Activated T-cell treated with anti-CD3 and anti-CD28 coated beads, Interleukin-2, amount 50 U/mL, for 72 hours (primary cell): ENCODE data around the gene ATAD2B. TPM values are rescaled to one million over a fixed set of nuclear protein-coding genes. Genes with fewer than 3 reads are reported as not detected.
A peak's percentile ranks its signal among the peaks of the same experiment; 100 is the strongest.
"Not testable (repeated sequence)": the region's sequence is repeated elsewhere in the genome, so short reads cannot be mapped to it uniquely, and the experiment has no call there.

Experiments
- ATAC-seq, 2 donors: fragments of 150-1000 bp; cut with Tn5 transposase; replicated peaks in 1 of 2; 2 replicates each; pipeline ENCODE4 v1.10.0; 2021; ENCODE audit warnings: moderate library complexity in 2 of 2, mild to moderate bottlenecking in 1 of 2
- DNase-seq, 2 donors: peaks; one replicate each; pipeline ENCODE4 v3.0.0; 2021 to 2022; ENCODE audit warnings: mixed read lengths in 1 of 2
- H3K27ac Mint-ChIP-seq: one replicate; pipeline ENCODE4 v1.8.0; 2022; ENCODE audit warnings: mild to moderate bottlenecking, moderate library complexity, mixed read lengths
- H3K27me3 Mint-ChIP-seq: one replicate; pipeline ENCODE4 v1.8.0; 2022; ENCODE audit warnings: low read depth, mixed read lengths
- H3K36me3 Mint-ChIP-seq, 2 donors: one replicate each; pipeline ENCODE4 v1.8.0; 2022; ENCODE audit warnings: mixed read lengths in 2 of 2, mild to moderate bottlenecking in 1 of 2; ENCODE audit not compliant: insufficient read depth in 2 of 2
- H3K4me1 Mint-ChIP-seq: one replicate; pipeline ENCODE4 v1.8.0; 2022; ENCODE audit warnings: low read depth, mixed read lengths
- H3K4me3 Mint-ChIP-seq, 2 donors: one replicate each; pipeline ENCODE4 v1.8.0; 2022; ENCODE audit warnings: mild to moderate bottlenecking in 2 of 2, mixed read lengths in 2 of 2, moderate library complexity in 2 of 2
- H3K9me3 Mint-ChIP-seq, 2 donors: one replicate each; pipeline ENCODE4 v1.8.0; 2022; ENCODE audit warnings: mixed read lengths in 2 of 2
- total RNA-seq, 2 donors: library from RNA; stranded (reverse); gene quantifications; one replicate each; pipeline ENCODE4 v1.2.3, GENCODE V29; 2022

Gene ATAD2B
- total RNA-seq, 2 donors from 2014 or later = 26.1 to 26.6 TPM

DNA sequence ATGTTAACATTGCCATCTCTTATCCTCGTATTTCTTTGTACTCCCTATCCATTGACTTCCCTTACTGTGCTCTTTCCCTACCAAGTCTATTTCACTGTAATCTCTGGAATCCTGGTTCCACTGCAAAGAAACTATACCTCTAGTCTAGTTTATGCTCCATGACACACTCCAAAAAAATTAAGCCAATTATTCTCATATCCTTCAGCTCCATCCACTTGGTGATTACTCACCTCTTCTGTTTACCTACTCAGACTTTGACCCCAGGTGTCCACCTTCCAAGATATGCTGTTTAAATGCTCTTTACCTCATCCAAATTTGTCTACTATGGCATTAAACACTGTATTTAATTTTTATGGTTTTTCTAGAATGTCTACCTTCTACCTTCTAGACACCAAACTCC is 137.9 kb downstream of the ATAD2B start:
- H3K4me3 Mint-ChIP-seq = no peak overlapping the region
- H3K36me3 Mint-ChIP-seq = peaks cover 2 to 4% of the 10 kb centered on the region in 2 donors
- peak overlapping the region; percentile 14 for H3K27ac Mint-ChIP-seq
- DNase-seq (no peak), ATAC-seq (no peak)
- H3K9me3 Mint-ChIP-seq = no peaks in the 10 kb centered on the region
- peaks cover 27% of the 10 kb centered on the region for H3K4me1 Mint-ChIP-seq
- no peaks in the 10 kb centered on the region for H3K27me3 Mint-ChIP-seq

DNA sequence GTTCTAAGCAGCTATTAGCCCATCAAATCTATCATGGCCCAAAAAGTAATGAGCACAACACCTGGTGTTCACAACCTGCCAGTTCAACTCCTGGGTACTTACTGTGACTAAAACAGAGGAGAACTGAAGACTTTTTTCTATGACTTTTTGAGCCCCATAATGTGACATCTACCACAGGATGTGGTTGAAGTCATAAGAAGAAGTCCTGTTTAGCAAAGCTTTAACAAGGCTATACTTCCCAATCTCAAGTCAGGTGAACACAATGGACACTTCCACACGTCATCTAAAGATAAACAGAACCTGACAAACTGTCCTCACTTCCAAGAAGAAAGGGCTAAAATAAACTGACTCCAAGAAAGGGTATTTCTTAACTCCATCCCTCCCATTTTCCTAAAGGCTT is 138.8 kb downstream of the ATAD2B start:
- Mint-ChIP-seq H3K27ac (no peak overlapping the region), H3K4me3 (no peak overlapping the region), H3K4me1 (peaks cover 27% of the 10 kb centered on the region), H3K27me3 (no peaks in the 10 kb centered on the region), H3K36me3 (peaks cover 2 to 4% of the 10 kb centered on the region in 2 donors), H3K9me3 (no peaks in the 10 kb centered on the region)
- peak; percentile 64 to 82 for ATAC-seq
- no peak for DNase-seq

DNA sequence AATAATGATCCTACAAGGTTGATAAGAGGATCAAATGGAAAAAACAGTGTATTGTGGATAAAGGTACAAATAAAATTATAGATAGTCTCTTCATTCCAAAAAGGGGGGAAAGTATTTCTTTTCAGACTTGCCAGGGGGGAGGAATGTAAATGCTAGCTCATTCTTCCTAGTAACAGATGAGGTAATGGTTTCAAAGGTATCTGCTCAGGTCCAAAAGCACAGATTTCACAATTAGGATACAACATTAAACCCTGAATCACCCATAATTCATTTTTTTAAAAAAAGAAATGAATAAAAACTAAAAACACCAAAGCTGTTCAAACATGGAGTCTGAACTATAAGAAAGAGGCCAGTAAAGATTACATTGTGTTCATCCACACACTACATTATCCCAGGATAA is 142.0 kb downstream of the ATAD2B start:
- no peaks in the 10 kb centered on the region for H3K9me3 Mint-ChIP-seq
- DNase-seq (no peak), ATAC-seq (no peak)
- H3K27me3 Mint-ChIP-seq = no peaks in the 10 kb centered on the region
- peaks cover 2 to 6% of the 10 kb centered on the region in 2 donors for H3K36me3 Mint-ChIP-seq
- peaks cover 20% of the 10 kb centered on the region for H3K4me1 Mint-ChIP-seq
- no peak overlapping the region for H3K4me3 Mint-ChIP-seq
- H3K27ac Mint-ChIP-seq = no peak overlapping the region

DNA sequence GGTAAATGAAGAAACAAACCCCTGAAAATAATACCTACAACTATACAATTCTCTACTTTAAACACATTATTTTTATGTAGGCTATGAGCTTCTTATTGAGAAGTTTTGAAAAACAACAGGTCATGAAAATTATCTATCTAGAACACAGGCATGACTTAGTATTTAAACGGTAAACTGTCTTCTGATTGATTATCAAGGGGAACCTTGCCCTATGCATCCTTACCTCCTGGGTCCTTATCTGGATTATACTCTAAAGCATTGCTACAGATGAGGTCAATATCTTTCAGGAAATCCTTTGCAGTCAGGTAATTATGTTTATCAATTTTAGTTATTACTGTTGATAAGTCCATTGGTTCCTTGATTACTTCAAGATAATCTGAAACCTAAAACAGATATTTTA is 144.3 kb downstream of the ATAD2B start:
- no peak overlapping the region for H3K27ac Mint-ChIP-seq
- ATAC-seq (no peak), DNase-seq (no peak)
- H3K9me3 Mint-ChIP-seq = no peaks in the 10 kb centered on the region
- H3K4me1 Mint-ChIP-seq = peaks cover 5% of the 10 kb centered on the region
- no peak overlapping the region for H3K4me3 Mint-ChIP-seq
- no peaks in the 10 kb centered on the region for H3K27me3 Mint-ChIP-seq
- H3K36me3 Mint-ChIP-seq = peaks cover 2 to 6% of the 10 kb centered on the region in 2 donors

DNA sequence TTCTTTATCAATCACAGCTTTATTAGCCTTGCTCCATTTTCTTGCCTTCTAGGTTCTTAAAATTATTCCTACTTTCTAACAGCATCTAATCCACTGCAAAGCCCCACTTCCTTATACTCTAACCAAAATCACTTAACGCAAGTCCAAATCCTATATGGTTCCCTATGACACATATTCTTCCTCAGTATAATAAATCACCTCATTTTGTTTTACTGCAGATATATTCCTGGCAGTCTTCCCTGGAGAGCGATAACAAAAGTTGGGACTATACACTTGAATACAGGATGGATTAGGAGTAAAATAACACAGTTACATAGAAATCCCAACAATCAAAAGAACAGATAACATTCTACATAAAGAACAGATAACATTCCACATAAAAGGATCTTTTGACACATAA is 144.8 kb downstream of the ATAD2B start:
- Mint-ChIP-seq H3K4me3 (no peak overlapping the region), H3K27ac (no peak overlapping the region), H3K36me3 (peaks cover 2 to 6% of the 10 kb centered on the region in 2 donors), H3K27me3 (no peaks in the 10 kb centered on the region), H3K9me3 (no peaks in the 10 kb centered on the region), H3K4me1 (no peaks in the 10 kb centered on the region)
- DNase-seq (no peak), ATAC-seq (no peak)

DNA sequence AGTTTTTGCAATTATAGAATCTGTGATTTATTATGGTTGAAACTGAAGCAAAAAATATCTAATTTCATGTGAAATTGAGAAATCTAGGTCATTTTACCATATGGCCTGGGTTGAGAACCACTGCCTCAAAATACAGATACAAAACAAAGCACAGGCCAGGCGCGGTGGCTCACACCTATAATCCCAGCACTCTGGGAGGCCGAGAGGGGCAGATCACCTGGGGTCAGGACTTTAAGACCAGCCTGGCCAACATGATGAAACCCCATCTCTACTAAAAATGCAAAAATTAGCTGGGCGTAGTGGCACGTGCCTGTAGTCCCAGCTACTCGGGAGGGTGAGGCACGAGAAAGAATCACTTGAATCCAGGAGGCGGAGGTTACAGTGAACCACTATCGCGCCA is 146.5 kb downstream of the ATAD2B start:
- H3K36me3 Mint-ChIP-seq, H3K27ac Mint-ChIP-seq, ATAC-seq: not testable (repeated sequence)

DNA sequence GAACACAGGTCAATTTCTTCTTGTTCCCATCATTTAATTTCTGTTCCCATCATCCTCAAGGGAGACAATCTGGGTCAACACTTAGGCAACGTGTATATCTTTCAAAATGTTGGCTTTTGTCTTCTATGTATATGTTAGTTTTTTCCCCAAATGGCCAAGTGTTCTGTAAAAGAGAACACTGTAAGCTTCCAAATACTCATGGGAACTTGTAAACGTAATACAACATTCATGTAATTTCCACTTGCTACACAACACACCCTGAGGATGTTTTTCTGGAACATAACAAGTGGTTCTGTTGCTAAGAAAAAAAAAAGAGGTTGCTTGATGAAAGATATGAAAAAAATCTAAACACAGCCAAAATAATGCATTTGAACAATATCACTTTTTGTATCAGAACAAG is 149.1 kb downstream of the ATAD2B start:
- H3K36me3 Mint-ChIP-seq = peaks cover 0 to 5% of the 10 kb centered on the region in 2 donors
- H3K4me1 Mint-ChIP-seq = no peaks in the 10 kb centered on the region
- DNase-seq = no peak
- H3K27me3 Mint-ChIP-seq = no peaks in the 10 kb centered on the region
- no peaks in the 10 kb centered on the region for H3K9me3 Mint-ChIP-seq
- no peak overlapping the region for H3K27ac Mint-ChIP-seq
- H3K4me3 Mint-ChIP-seq = no peak overlapping the region
- ATAC-seq = no peak

More for the DNA sequence above, 146.5 kb downstream of the ATAD2B start:
- not testable (repeated sequence) for H3K4me1 Mint-ChIP-seq, H3K9me3 Mint-ChIP-seq, DNase-seq, H3K27me3 Mint-ChIP-seq, H3K4me3 Mint-ChIP-seq

DNA sequence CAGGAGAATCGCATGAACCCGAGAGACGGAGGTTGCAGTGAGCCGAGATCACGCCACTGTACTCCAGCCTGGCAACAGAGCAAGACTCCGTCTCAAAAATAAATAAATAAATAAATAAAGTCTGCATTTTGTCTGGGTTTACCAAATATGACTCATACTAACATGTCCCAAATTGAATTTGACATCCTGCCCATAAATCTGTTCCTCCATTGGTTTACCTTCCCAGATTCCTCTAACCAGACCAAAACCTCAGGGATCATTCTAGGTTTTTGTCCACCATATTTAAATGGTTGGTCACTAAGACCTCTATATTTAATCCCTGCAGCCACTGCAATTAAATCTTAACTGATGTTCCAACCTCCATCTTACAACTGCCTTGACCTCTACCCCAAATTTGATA is 150.9 kb downstream of the ATAD2B start:
- DNase-seq = no peak

DNA sequence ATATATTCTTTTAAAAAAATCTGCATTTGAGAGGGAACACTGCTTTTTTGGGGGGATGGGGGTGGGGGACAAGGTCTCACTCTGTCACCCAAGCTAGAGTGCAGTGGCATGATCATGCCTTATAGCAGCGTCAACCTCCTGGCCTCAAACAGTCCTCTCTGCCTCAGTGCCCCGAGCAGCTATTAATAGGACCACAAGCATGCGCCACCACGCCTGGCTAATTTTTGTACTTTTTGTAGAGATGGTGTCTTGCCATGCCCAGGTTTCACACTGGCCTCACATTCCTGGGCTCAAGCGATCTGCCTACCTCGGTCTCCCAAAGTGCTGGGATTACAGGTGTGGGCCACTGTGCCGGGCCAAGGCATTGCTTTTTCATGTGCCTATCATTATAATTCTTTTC is 154.2 kb downstream of the ATAD2B start:
- H3K4me3 Mint-ChIP-seq = no peak overlapping the region
- peaks cover 2 to 5% of the 10 kb centered on the region in 2 donors for H3K9me3 Mint-ChIP-seq
- no peak overlapping the region for H3K27ac Mint-ChIP-seq
- ATAC-seq = no peak
- no peak for DNase-seq
- no peaks in the 10 kb centered on the region for H3K4me1 Mint-ChIP-seq
- H3K27me3 Mint-ChIP-seq = no peaks in the 10 kb centered on the region
- H3K36me3 Mint-ChIP-seq = peaks cover 3 to 17% of the 10 kb centered on the region in 2 donors

More for the DNA sequence above, 150.9 kb downstream of the ATAD2B start:
- peaks cover 3 to 15% of the 10 kb centered on the region in 2 donors for H3K36me3 Mint-ChIP-seq
- no peaks in the 10 kb centered on the region for H3K4me1 Mint-ChIP-seq
- H3K27me3 Mint-ChIP-seq = no peaks in the 10 kb centered on the region
- no peak overlapping the region for H3K4me3 Mint-ChIP-seq
- peaks cover 2% of the 10 kb centered on the region in 2 donors for H3K9me3 Mint-ChIP-seq
- no peak overlapping the region for H3K27ac Mint-ChIP-seq
- no peak for ATAC-seq

DNA sequence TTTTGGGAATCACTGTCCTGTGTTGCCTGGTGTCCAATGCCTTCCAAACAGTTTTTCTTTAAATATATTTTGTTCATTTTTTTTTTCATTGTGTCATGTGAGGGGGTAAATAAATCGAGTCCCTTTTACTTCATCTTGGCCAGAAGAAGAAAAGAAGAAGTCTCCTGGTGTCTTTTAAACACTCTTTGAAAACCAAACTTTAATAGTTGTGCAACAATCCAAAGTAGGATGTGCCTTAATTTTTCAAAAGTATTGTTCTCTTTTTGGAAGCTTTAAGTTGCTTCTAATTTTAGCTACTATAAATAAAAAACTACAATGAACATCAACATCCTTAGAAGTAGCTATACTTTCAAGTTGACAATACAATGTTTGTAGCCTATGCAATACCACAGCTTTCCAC is 154.9 kb downstream of the ATAD2B start:
- Mint-ChIP-seq H3K36me3 (peaks cover 3 to 17% of the 10 kb centered on the region in 2 donors), H3K27me3 (no peaks in the 10 kb centered on the region), H3K4me3 (no peak overlapping the region), H3K4me1 (no peaks in the 10 kb centered on the region), H3K27ac (no peak overlapping the region), H3K9me3 (peaks cover 2 to 5% of the 10 kb centered on the region in 2 donors)
- ATAC-seq = no peak
- DNase-seq = no peak

DNA sequence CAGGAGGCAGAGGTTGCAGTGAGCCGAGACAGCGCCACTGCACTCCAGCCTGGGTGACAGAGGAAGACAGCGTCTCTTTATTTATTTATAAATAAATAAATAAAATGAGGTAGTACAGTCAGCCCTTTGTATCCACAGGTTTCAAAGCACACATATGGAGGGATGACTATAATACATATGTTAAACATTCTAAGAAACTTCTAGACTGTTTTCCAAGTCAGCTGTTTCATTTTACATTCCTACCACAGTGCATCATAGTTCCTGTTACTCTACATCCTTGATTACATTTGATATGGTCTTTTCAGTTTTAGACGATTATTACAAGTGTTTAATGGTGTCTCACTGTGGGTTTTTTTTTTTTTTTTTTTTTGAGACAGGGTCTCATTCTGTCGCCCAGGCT is 157.6 kb downstream of the ATAD2B start:
- Mint-ChIP-seq H3K27ac (no peak overlapping the region), H3K4me1 (no peaks in the 10 kb centered on the region), H3K27me3 (no peaks in the 10 kb centered on the region), H3K36me3 (peaks cover 3 to 14% of the 10 kb centered on the region in 2 donors), H3K4me3 (no peak overlapping the region), H3K9me3 (peaks cover 2 to 5% of the 10 kb centered on the region in 2 donors)
- ATAC-seq (no peak), DNase-seq (no peak)

DNA sequence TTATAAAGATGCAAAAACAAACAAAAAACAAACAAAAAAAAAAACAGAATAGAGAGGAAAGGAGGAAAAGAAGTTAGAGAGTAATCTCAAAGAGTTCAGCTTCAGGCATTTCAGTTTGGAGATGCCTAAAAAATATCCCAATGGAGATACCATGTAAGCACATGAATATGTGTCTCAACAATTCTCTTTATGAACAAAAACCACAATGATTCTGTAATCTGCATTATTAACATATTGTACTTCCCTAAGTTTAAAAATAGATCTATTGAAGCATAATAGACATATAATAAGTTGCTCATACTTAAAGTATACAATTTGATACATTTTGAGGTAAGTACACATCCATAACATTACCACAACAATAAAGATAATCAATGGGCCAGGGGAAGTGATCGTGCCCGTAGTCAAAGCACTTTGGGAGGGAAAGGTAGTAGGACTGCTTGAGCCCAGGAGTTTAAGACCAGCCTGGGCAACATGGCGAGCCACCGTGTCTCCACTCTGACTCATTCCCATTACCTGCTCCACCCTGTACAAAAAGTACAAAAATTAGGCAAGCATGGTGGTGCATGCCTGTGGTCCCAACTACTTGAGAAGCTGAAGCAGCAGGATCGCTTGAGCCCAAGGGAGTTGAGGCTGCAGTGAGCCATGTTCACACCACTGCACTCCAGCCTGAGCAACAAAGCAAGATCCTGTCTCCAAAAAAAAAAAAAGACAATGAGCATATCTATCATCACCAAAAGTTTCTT is 158.9 kb downstream of the ATAD2B start:
- H3K27me3 Mint-ChIP-seq = no peaks in the 10 kb centered on the region
- ATAC-seq (no peak), DNase-seq (no peak)
- peak overlapping the region; percentile 11 for H3K27ac Mint-ChIP-seq
- H3K4me1 Mint-ChIP-seq = no peaks in the 10 kb centered on the region
- peaks cover 3 to 14% of the 10 kb centered on the region in 2 donors for H3K36me3 Mint-ChIP-seq
- H3K9me3 Mint-ChIP-seq = peaks cover 2 to 5% of the 10 kb centered on the region in 2 donors
- no peak overlapping the region for H3K4me3 Mint-ChIP-seq

DNA sequence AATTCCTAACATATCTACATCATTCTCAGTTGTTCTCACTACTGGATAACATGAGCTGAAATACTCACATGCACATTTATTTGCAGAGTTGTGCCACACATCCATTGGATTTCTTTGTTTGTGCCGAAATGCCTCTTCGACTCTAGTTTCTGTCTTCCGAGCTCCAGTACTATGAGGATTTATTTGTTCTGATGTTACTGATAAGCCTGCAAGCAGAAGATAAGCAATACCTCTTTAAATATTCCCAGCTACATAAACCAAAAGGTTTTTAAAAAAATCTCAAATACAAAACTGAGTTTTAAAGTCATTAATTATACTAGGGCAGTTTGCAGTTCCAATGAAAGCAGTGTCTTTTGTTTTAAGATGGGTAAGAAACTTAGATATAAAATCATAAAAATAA is 164.8 kb downstream of the ATAD2B start:
- H3K9me3 Mint-ChIP-seq = no peaks in the 10 kb centered on the region
- no peak overlapping the region for H3K4me3 Mint-ChIP-seq
- H3K27ac Mint-ChIP-seq = no peak overlapping the region
- no peaks in the 10 kb centered on the region for H3K27me3 Mint-ChIP-seq
- DNase-seq (no peak), ATAC-seq (no peak)
- peaks cover 5% of the 10 kb centered on the region for H3K4me1 Mint-ChIP-seq
- peaks cover 3 to 10% of the 10 kb centered on the region in 2 donors for H3K36me3 Mint-ChIP-seq

DNA sequence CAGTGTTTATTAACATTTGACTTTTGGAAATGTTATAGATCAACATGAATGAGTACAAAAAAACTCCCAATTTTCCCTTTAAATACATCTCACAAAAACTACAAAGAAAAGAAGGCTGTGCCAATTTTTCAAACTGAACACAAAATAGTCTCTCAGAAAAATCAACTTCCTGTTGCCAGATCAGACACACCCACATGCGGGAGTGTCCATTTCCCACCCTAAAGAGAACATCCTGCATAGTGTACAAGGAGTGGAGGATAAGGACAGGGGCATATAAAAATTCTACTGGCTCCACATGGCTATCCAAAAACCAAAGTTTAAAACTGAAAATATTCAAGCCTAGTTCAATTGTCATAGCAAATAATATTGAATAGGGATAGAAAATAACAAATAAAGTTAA is 165.3 kb downstream of the ATAD2B start:
- Mint-ChIP-seq H3K9me3 (no peaks in the 10 kb centered on the region), H3K4me1 (peaks cover 5% of the 10 kb centered on the region), H3K27me3 (no peaks in the 10 kb centered on the region), H3K4me3 (no peak overlapping the region), H3K36me3 (peaks cover 3 to 14% of the 10 kb centered on the region in 2 donors), H3K27ac (peak overlapping the region; percentile 19)
- no peak for DNase-seq
- ATAC-seq = no peak
